Upper lobe of left lung (tissue), 6 donors: Measurements from ENCODE around the gene CRYBB3. TPM values are rescaled to one million over a fixed set of nuclear protein-coding genes. Genes with fewer than 3 reads are reported as not detected.
A peak's percentile ranks its signal among the peaks of the same experiment; 100 is the strongest.
"Not testable (repeated sequence)": the region's sequence is repeated elsewhere in the genome, so short reads cannot be mapped to it uniquely, and the experiment has no call there.

Source experiments
- ATAC-seq, 2 donors: fragments of 200-7000 bp; cut with Tn5 transposase; one replicate each; pipeline ENCODE4 v1.9.1; 2022; ENCODE audit warnings: mild to moderate bottlenecking in 2 of 2, moderate library complexity in 2 of 2; ENCODE audit not compliant: low FRiP score in 2 of 2
- DNase-seq, 2 donors: peaks; one replicate each; pipeline ENCODE4 v3.0.0-alpha.2; 2019 to 2020
- H3K27ac ChIP-seq, 4 donors: fragments of 200-600 bp; sonication (generic); one replicate each; pipeline ENCODE4 v1.5.1; 2016 to 2019
- H3K27me3 ChIP-seq, 4 donors: fragments of 200-600 bp; sonication (generic); one replicate each; pipeline ENCODE4 v1.5.1; 2017 to 2019
- H3K36me3 ChIP-seq, 4 donors: fragments of 200-600 bp; sonication (generic); one replicate each; pipeline ENCODE4 v1.5.1; 2016 to 2019
- H3K4me1 ChIP-seq, 4 donors: fragments of 200-600 bp; sonication (generic); one replicate each; pipeline ENCODE4 v1.5.1; 2018 to 2019
- H3K4me3 ChIP-seq, 4 donors: fragments of 200-600 bp; sonication (generic); one replicate each; pipeline ENCODE4 v1.5.1; 2017 to 2019; ENCODE audit warnings: mild to moderate bottlenecking in 2 of 4, moderate library complexity in 1 of 4
- H3K9me3 ChIP-seq, 4 donors: fragments of 200-600 bp; sonication (generic); one replicate each; pipeline ENCODE4 v1.5.1; 2018 to 2019
- CTCF ChIP-seq, 6 experiments: fragments of 450-650 bp in 4 of 6; fragments of 200-600 bp in 2 of 6; sonication (generic) in 2 of 6; IDR thresholded peaks; one replicate each; pipeline ENCODE4 v1.5.1; 2016 to 2019; ENCODE audit warnings: antibody characterized with exemption in 6 of 6
- EP300 ChIP-seq, 4 donors: sonication (generic); formaldehyde crosslinking; IDR thresholded peaks; one replicate each; pipeline ENCODE4 v1.5.1; 2017; ENCODE audit warnings: antibody characterized with exemption in 4 of 4, control low read depth in 2 of 4
- POLR2A ChIP-seq, 4 donors: fragments of 450-650 bp; IDR thresholded peaks; one replicate each; pipeline ENCODE4 v1.5.1; 2016 to 2017; ENCODE audit warnings: antibody characterized with exemption in 4 of 4, mild to moderate bottlenecking in 2 of 4
- POLR2AphosphoS5 ChIP-seq, 2 donors: sonication (generic); formaldehyde crosslinking; IDR thresholded peaks; one replicate each; pipeline ENCODE4 v1.5.1; 2017; ENCODE audit warnings: antibody characterized with exemption in 2 of 2
- WGBS, 2 donors: methylation state at CpG; one replicate each; pipeline ENCODE4 v1.1.5; 2017 to 2018; 5-methylcytosine and 5-hydroxymethylcytosine counted together
- total RNA-seq, 6 donors: library from RNA; depleted of rRNA in 4 of 6; stranded (reverse); fragments of >200 nt in 4 of 6; gene quantifications; one replicate each; pipeline versions ENCODE4 v1.1.0 to v1.2.1, GENCODE V29; 2016 to 2021
- donor health status: DM: no; HTN: no; CAD: no; lungs with moderate emphysema.
- donor health status: DM: no; HTN: yes; CAD: no; lungs with severe emphysema.

Gene CRYBB3
- total RNA-seq, 6 donors from 2014 or later: 0.26 to 0.61 TPM; not detected in 4

GRCh38 chr22:25219211-25219689, 19.6 kb downstream of the CRYBB3 start, which contains the start of gene CRYBB2:
Gene CRYBB2, plus strand, starts transcription at chr22:25219639. Its CDS starts 1,791 bp downstream, at chr22:25221430.
- no peak for TF ChIP-seq EP300 (IDR thresholded peaks at IDR 0.05)
- no peak for TF ChIP-seq CTCF (IDR thresholded peaks at IDR 0.05)
- TF ChIP-seq POLR2A (IDR thresholded peaks at IDR 0.05): no peak
- no peak for TF ChIP-seq POLR2AphosphoS5 (IDR thresholded peaks at IDR 0.05)
- H3K4me1 ChIP-seq: no peaks in the 10 kb centered on the region
- ATAC-seq (no peak), DNase-seq (no peak)
- H3K36me3 ChIP-seq: no peaks in the 10 kb centered on the region
- H3K9me3 ChIP-seq: no peaks in the 10 kb centered on the region
- no peaks in the 10 kb centered on the region for H3K27me3 ChIP-seq
- no peak within 1 kb of the TSS for H3K4me3 ChIP-seq
- H3K27ac ChIP-seq: no peak within 1 kb of the TSS
- WGBS, 2 donors: 92% methylated on average over 14 to 19 of the region's 19 CpGs

- peak in 1 of 2 donors; percentile 31 for DNase-seq
- Histone ChIP-seq H3K4me3 (no peak overlapping the region), H3K9me3 (no peaks in the 10 kb centered on the region), H3K4me1 (no peaks in the 10 kb centered on the region), H3K27me3 (no peaks in the 10 kb centered on the region), H3K36me3 (no peaks in the 10 kb centered on the region), H3K27ac (no peak overlapping the region)
- TF ChIP-seq POLR2AphosphoS5 (IDR thresholded peaks at IDR 0.05) (no peak), POLR2A (IDR thresholded peaks at IDR 0.05) (no peak), CTCF (IDR thresholded peaks at IDR 0.05) (no peak), EP300 (IDR thresholded peaks at IDR 0.05) (no peak)
- 54 to 74% methylated on average over 3 to 4 of the region's 4 CpGs for WGBS, 2 donors
- no peak for ATAC-seq
Observed at GRCh38 chr22:25219948-25220442, 20.3 kb downstream of the CRYBB3 start.

GRCh38 chr22:25221790-25222189, 22.1 kb downstream of the CRYBB3 start:
- no peaks in the 10 kb centered on the region for H3K4me1 ChIP-seq
- H3K4me3 ChIP-seq: no peak overlapping the region
- H3K9me3 ChIP-seq: no peaks in the 10 kb centered on the region
- ATAC-seq (no peak), DNase-seq (no peak)
- H3K27ac ChIP-seq: no peak overlapping the region
- 75 to 85% methylated on average over 4 to 8 of the region's 8 CpGs for WGBS, 2 donors
- TF ChIP-seq POLR2A (IDR thresholded peaks at IDR 0.05) (no peak), POLR2AphosphoS5 (IDR thresholded peaks at IDR 0.05) (no peak), CTCF (IDR thresholded peaks at IDR 0.05) (no peak), EP300 (IDR thresholded peaks at IDR 0.05) (no peak)
- H3K27me3 ChIP-seq: no peaks in the 10 kb centered on the region
- H3K36me3 ChIP-seq: no peaks in the 10 kb centered on the region

- TF ChIP-seq EP300 (IDR thresholded peaks at IDR 0.05) (no peak), POLR2A (IDR thresholded peaks at IDR 0.05) (no peak), CTCF (IDR thresholded peaks at IDR 0.05) (no peak), POLR2AphosphoS5 (IDR thresholded peaks at IDR 0.05) (no peak)
Observed at GRCh38 chr22:25223269-25223850, 23.7 kb downstream of the CRYBB3 start.

GRCh38 chr22:25228822-25229221, 29.2 kb downstream of the CRYBB3 start:
- ATAC-seq: no peak
- WGBS, 2 donors: 88 to 93% methylated on average over 13 of the region's 13 CpGs

More at GRCh38 chr22:25223269-25223850, 23.7 kb downstream of the CRYBB3 start:
- ATAC-seq (no peak), DNase-seq (no peak)
- Histone ChIP-seq H3K4me3 (no peak overlapping the region), H3K4me1 (no peaks in the 10 kb centered on the region), H3K36me3 (no peaks in the 10 kb centered on the region), H3K9me3 (no peaks in the 10 kb centered on the region), H3K27ac (no peak overlapping the region), H3K27me3 (no peaks in the 10 kb centered on the region)
- WGBS, 2 donors: 85 to 90% methylated on average over 8 to 10 of the region's 12 CpGs

GRCh38 chr22:25230760-25231159, 31.1 kb downstream of the CRYBB3 start:
- WGBS, 2 donors: 70 to 85% methylated on average over 2 of the region's 2 CpGs
- H3K4me1 ChIP-seq, ATAC-seq, H3K4me3 ChIP-seq, H3K27me3 ChIP-seq, DNase-seq, H3K36me3 ChIP-seq, H3K27ac ChIP-seq, H3K9me3 ChIP-seq: not testable (repeated sequence)

More at GRCh38 chr22:25228822-25229221, 29.2 kb downstream of the CRYBB3 start:
- no peaks in the 10 kb centered on the region for H3K36me3 ChIP-seq
- TF ChIP-seq CTCF (IDR thresholded peaks at IDR 0.05): no peak
- no peak for TF ChIP-seq EP300 (IDR thresholded peaks at IDR 0.05)
- TF ChIP-seq POLR2A (IDR thresholded peaks at IDR 0.05): no peak
- no peak for TF ChIP-seq POLR2AphosphoS5 (IDR thresholded peaks at IDR 0.05)
- H3K4me1 ChIP-seq: no peaks in the 10 kb centered on the region
- no peak overlapping the region for H3K4me3 ChIP-seq
- peak in 1 of 2 donors; percentile 40 for DNase-seq
- no peaks in the 10 kb centered on the region for H3K27me3 ChIP-seq
- H3K9me3 ChIP-seq: no peaks in the 10 kb centered on the region
- H3K27ac ChIP-seq: no peak overlapping the region
